Endometrium (tissue), 2 donors: Measurements from ENCODE around the gene GJD3.

ENCODE experiments used
- FAIRE-seq: peaks from 2 replicates; lab custom pipeline; 2012; peaks lifted over from hg19 to GRCh38; lab: Jason Lieb, UNC
- donor health status: control.
- donor health status: control.

Gene GJD3

GRCh38 chr17:40351359-40352236 is 12.9 kb downstream of the GJD3 start:
- FAIRE-seq, result no peak

GRCh38 chr17:40350689-40351358 is 13.7 kb downstream of the GJD3 start:
- no peak for FAIRE-seq

- FAIRE-seq, result no peak
Measured at GRCh38 chr17:40349895-40350688, 14.4 kb downstream of the GJD3 start.

- FAIRE-seq, result no peak
Measured at GRCh38 chr17:40349477-40349894, 15.1 kb downstream of the GJD3 start.

- no peak for FAIRE-seq
Measured at GRCh38 chr17:40348562-40349476, 15.7 kb downstream of the GJD3 start.

- no peak for FAIRE-seq
Measured at GRCh38 chr17:40348136-40348504, 16.4 kb downstream of the GJD3 start.

- no peak for FAIRE-seq
Measured at GRCh38 chr17:40347319-40348135, 17.0 kb downstream of the GJD3 start.

- no peak for FAIRE-seq
Measured at GRCh38 chr17:40346765-40347158, 17.8 kb downstream of the GJD3 start.

- FAIRE-seq, result no peak
Measured at GRCh38 chr17:40345994-40346764, 18.4 kb downstream of the GJD3 start.

GRCh38 chr17:40345161-40345993 is 19.2 kb downstream of the GJD3 start:
- no peak for FAIRE-seq

GRCh38 chr17:40344421-40345160 is 19.9 kb downstream of the GJD3 start:
- no peak for FAIRE-seq

GRCh38 chr17:40343219-40344119 is 21.1 kb downstream of the GJD3 start:
- FAIRE-seq, result no peak

GRCh38 chr17:40342504-40343218 is 21.9 kb downstream of the GJD3 start:
- FAIRE-seq, result no peak

- no peak for FAIRE-seq
Measured at GRCh38 chr17:40341808-40342503, 22.6 kb downstream of the GJD3 start.

- FAIRE-seq, result no peak
Measured at GRCh38 chr17:40340880-40341807, 23.4 kb downstream of the GJD3 start.
